ENCODE measurements around the gene ANO7. TPM values are rescaled to one million over a fixed set of nuclear protein-coding genes. Genes with fewer than 3 reads are reported as not detected.
A peak's percentile ranks its signal among the peaks of the same experiment; 100 is the strongest.

Gene ANO7
- total RNA-seq, 1 experiment from 2014 or later = 6.9 TPM

DNA sequence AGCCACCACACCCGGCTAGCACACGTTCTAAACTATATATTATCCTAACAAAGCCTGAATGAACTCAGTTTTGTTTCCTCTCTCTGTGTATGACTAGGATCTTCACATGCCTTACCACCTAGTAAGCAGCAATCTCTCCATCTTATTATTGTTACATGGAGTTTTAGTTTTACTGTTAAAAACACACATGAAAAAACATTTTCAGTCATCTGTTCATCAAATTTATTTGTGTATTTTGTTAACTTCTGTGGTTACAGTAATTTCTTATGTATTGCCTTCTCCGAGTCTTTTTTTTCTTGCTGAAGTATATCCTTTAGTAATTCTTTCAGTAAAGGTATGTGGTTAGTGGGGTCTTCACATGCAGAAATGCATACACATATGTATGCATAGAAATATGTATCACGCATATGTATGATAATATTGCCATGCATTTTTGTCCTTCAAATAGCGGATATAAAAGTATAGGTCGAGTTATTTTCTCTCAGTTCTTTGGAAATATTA is 31.4 kb downstream of the ANO7 start:
- CTCF ChIA-PET = no interaction called here

DNA sequence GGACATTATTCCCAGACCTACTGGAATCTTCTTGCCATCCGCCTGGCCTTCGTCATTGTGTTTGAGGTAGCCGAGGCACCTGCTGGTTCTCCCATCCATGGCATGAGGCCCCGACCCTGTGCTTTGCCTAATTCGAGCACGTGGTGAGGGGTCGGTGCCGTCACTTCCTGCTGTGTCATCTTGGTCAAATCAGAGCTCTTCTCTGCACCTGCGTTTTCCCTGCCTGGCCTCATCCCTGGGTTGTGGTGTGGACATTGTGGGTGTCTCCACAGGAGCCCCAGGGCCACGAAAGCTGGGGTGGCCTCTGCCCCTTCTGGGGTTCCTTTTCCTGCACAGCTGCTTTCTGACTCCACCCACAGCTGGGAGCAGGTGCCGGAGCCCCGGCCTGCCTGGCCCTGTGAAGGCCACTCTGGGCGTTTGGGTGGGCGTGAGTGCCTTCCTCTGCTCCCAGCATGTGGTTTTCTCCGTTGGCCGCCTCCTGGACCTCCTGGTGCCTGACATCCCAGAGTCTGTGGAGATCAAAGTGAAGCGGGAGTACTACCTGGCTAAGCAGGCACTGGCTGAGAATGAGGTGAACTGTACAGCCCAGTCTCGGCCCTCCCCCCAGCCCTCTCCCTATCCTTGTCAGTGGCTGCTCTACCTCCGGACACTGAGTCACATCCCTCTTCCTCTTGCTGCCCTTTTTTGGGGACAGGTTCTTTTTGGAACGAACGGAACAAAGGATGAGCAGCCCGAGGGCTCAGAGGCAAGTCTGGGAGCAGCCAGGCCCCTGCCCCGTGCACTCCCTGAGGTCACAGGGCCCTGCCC is 34.9 kb downstream of the ANO7 start:
- Histone ChIP-seq H3K27me3 (ENCODE audit: control insufficient read depth, insufficient read depth, low read length) (no peaks in the 10 kb centered on the region), H3K27ac (ENCODE audit: low read length) (peak overlapping the region; percentile 21; the same call in 1 of the 2 replicates), H3K9me3 (ENCODE audit: control insufficient read depth, insufficient read depth, low read depth, low read length) (no peaks in the 10 kb centered on the region), H3K4me1 (ENCODE audit: control insufficient read depth, insufficient read depth, low read length) (peaks cover 21% of the 10 kb centered on the region), H3K4me3 (ENCODE audit: low read depth in 2 of 2, low read length in 2 of 2) (no peak overlapping the region), H3K36me3 (ENCODE audit: control insufficient read depth, insufficient read depth, low read length) (no peaks in the 10 kb centered on the region)
- TF ChIP-seq, protein P1, sequence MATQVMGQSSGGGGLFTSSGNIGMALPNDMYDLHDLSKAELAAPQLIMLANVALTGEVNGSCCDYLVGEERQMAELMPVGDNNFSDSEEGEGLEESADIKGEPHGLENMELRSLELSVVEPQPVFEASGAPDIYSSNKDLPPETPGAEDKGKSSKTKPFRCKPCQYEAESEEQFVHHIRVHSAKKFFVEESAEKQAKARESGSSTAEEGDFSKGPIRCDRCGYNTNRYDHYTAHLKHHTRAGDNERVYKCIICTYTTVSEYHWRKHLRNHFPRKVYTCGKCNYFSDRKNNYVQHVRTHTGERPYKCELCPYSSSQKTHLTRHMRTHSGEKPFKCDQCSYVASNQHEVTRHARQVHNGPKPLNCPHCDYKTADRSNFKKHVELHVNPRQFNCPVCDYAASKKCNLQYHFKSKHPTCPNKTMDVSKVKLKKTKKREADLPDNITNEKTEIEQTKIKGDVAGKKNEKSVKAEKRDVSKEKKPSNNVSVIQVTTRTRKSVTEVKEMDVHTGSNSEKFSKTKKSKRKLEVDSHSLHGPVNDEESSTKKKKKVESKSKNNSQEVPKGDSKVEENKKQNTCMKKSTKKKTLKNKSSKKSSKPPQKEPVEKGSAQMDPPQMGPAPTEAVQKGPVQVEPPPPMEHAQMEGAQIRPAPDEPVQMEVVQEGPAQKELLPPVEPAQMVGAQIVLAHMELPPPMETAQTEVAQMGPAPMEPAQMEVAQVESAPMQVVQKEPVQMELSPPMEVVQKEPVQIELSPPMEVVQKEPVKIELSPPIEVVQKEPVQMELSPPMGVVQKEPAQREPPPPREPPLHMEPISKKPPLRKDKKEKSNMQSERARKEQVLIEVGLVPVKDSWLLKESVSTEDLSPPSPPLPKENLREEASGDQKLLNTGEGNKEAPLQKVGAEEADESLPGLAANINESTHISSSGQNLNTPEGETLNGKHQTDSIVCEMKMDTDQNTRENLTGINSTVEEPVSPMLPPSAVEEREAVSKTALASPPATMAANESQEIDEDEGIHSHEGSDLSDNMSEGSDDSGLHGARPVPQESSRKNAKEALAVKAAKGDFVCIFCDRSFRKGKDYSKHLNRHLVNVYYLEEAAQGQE (IDR thresholded peaks at IDR 0.05; ENCODE audit: insufficient read depth in 1 of 2, low read depth in 2 of 2, low read length in 1 of 2) = no peak
- peak; percentile 50; the same call in 1 of the 2 replicates for TF ChIP-seq TCF7L2 (IDR thresholded peaks at IDR 0.05; ENCODE audit: low read depth, low read length)
- peak; percentile 55 for ATAC-seq
- DNase-seq (ENCODE audit: low read depth, low spot score) = no peak
- ChIA-PET CTCF (no interaction called here), POLR2A (no interaction called here)
- BruUV-seq (replicated peaks) = no TSS peak
- intact Hi-C loops (cut with micrococcal nuclease; ENCODE audit: unreplicated experiment) = no loop called here
- in situ Hi-C loops (cut with HindIII; ENCODE audit: low pct_unique_long_range_greater_than_20kb, low sequenced_read_pairs) = no loop called here

More for the DNA sequence above, 31.4 kb downstream of the ANO7 start:
- BruUV-seq (replicated peaks) = no TSS peak
- Histone ChIP-seq H3K9me3 (ENCODE audit: control insufficient read depth, insufficient read depth, low read depth, low read length) (no peaks in the 10 kb centered on the region), H3K4me3 (ENCODE audit: low read depth in 2 of 2, low read length in 2 of 2) (no peak overlapping the region), H3K4me1 (ENCODE audit: control insufficient read depth, insufficient read depth, low read length) (peaks cover 25% of the 10 kb centered on the region), H3K27ac (ENCODE audit: low read length) (no peak overlapping the region), H3K36me3 (ENCODE audit: control insufficient read depth, insufficient read depth, low read length) (no peaks in the 10 kb centered on the region), H3K27me3 (ENCODE audit: control insufficient read depth, insufficient read depth, low read length) (no peaks in the 10 kb centered on the region)
- intact Hi-C loops (cut with micrococcal nuclease; ENCODE audit: unreplicated experiment) = no loop called here
- ATAC-seq (no peak), DNase-seq (ENCODE audit: low read depth, low spot score) (no peak)
- TF ChIP-seq SIN3A (IDR thresholded peaks at IDR 0.05; ENCODE audit: borderline replicate concordance, insufficient read depth, low read depth, low read length) = no peak
- TF ChIP-seq, protein P2, sequence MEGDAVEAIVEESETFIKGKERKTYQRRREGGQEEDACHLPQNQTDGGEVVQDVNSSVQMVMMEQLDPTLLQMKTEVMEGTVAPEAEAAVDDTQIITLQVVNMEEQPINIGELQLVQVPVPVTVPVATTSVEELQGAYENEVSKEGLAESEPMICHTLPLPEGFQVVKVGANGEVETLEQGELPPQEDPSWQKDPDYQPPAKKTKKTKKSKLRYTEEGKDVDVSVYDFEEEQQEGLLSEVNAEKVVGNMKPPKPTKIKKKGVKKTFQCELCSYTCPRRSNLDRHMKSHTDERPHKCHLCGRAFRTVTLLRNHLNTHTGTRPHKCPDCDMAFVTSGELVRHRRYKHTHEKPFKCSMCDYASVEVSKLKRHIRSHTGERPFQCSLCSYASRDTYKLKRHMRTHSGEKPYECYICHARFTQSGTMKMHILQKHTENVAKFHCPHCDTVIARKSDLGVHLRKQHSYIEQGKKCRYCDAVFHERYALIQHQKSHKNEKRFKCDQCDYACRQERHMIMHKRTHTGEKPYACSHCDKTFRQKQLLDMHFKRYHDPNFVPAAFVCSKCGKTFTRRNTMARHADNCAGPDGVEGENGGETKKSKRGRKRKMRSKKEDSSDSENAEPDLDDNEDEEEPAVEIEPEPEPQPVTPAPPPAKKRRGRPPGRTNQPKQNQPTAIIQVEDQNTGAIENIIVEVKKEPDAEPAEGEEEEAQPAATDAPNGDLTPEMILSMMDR (IDR thresholded peaks at IDR 0.05) = no peak
- TF ChIP-seq POLR2AphosphoS5 (IDR thresholded peaks at IDR 0.05; ENCODE audit: low read depth, low read length) = no peak
- TF ChIP-seq TCF7L2 (IDR thresholded peaks at IDR 0.05; ENCODE audit: low read depth, low read length) = no peak
- TF ChIP-seq, protein P1 (IDR thresholded peaks at IDR 0.05; ENCODE audit: insufficient read depth in 1 of 2, low read depth in 2 of 2, low read length in 1 of 2) = no peak
- POLR2A ChIA-PET = no interaction called here
- in situ Hi-C loops (cut with HindIII; ENCODE audit: low pct_unique_long_range_greater_than_20kb, low sequenced_read_pairs) = no loop called here
